Mucosa of descending colon (tissue), 3 donors: Measurements from ENCODE around the gene SHB. TPM values are rescaled to one million over a fixed set of nuclear protein-coding genes. Genes with fewer than 3 reads are reported as not detected.

Experiments
- ATAC-seq: fragments of 200-7000 bp; cut with Tn5 transposase; one replicate; pipeline ENCODE4 v1.9.1; 2020; ENCODE audit warnings: mild to moderate bottlenecking, moderate library complexity
- DNase-seq, 3 donors: peaks; one replicate each; pipeline ENCODE4 v3.0.0-alpha.2; 2020
- H3K36me3 ChIP-seq: fragments of 200-600 bp; one replicate; pipeline ENCODE4 v1.8.0; 2021; ENCODE audit warnings: low read depth, mild to moderate bottlenecking
- H3K4me1 ChIP-seq: fragments of 200-600 bp; one replicate; pipeline ENCODE4 v1.8.0; 2021; ENCODE audit warnings: low read depth, mild to moderate bottlenecking
- H3K4me3 ChIP-seq: fragments of 200-600 bp; one replicate; pipeline ENCODE4 v1.8.0; 2021; ENCODE audit warnings: mild to moderate bottlenecking
- H3K9me3 ChIP-seq: fragments of 200-600 bp; one replicate; pipeline ENCODE4 v1.8.0; 2021; ENCODE audit warnings: mild to moderate bottlenecking
- CTCF ChIP-seq: fragments of 200-600 bp; IDR thresholded peaks from one replicate; pipeline ENCODE4 v1.8.0; 2022; ENCODE audit warnings: antibody characterized with exemption, mild to moderate bottlenecking
- intact Hi-C, 2 donors: fragments of 100-400 bp; cut with DNase I in 1 of 2; cut with micrococcal nuclease in 1 of 2; formaldehyde crosslinking; loops; one replicate each; pipeline versions ENCODE4 v1.11.0 to v1.11.1; 2022; cut with DNase I, micrococcal nuclease
- long read RNA-seq, 2 donors: library from polyadenylated mRNA; unstranded; transcript quantifications; one replicate each; pipeline ENCODE4 v2.0.0, GENCODE V29; 2019 to 2021
- total RNA-seq, 3 donors: library from RNA; stranded (reverse); fragmentation: NEBNext Ultra II Directional in 2 of 3; extraction: Animal tissue kit (Norgen Biotek cat#: 25700) in 2 of 3; gene quantifications; one replicate each; pipeline versions ENCODE4 v1.2.1 to v1.2.4, GENCODE V29; 2021 to 2023
- donor health status: DM: no; HTN: no; CAD: no; lungs with moderate emphysema.
- donor health status: DM: no; HTN: no; CAD: no.
- donor health status: DM: no; HTN: yes; CAD: no.

Gene SHB
- total RNA-seq = 10 to 100 TPM; 20.3 to 23.9 (median 20.6) TPM
- long read RNA-seq, donor 1, transcript SHB-201 (6 exons, 2,783 nt) = major isoform, 25 of 32 reads
- long read RNA-seq, donor 1, partial matches to known transcripts = 1 of 32 reads
- long read RNA-seq, donor 1, other reads (novel, unspliced or antisense) = 6 of 32 reads
- long read RNA-seq, donor 2, partial matches to known transcripts = 1 of 2 reads
- long read RNA-seq, donor 2, other reads (novel, unspliced or antisense) = 1 of 2 reads

- Histone ChIP-seq H3K4me1 (peaks cover 42% of the 10 kb centered on the region), H3K4me3 (peak within 1 kb of the TSS; percentile 78), H3K36me3 (no peaks in the 10 kb centered on the region), H3K9me3 (no peaks in the 10 kb centered on the region)
- TF ChIP-seq CTCF = peak; percentile 34
- intact Hi-C loops = loop anchor here (5.0 to 10.0 kb wide), 2 partner anchors 102 to 144 kb away; no protein-coding TSS in a partner anchor
- peak; percentile 76 for ATAC-seq
- peak; percentile 89 to 92 (median 89) for DNase-seq
These were observed at the start of gene SHB for GRCh38 chr9:38068701-38069628. TSS of gene SHB (minus strand) at chr9:38069227. CDS start at chr9:38068645, 582 bp downstream.

GRCh38 chr9:38117651-38118050 is 48.6 kb upstream of the SHB start:
- H3K4me1 ChIP-seq = no peaks in the 10 kb centered on the region
- no peak for DNase-seq
- intact Hi-C loops = no loop called here
- ATAC-seq = no peak
- TF ChIP-seq CTCF = no peak
- no peak overlapping the region for H3K4me3 ChIP-seq
- no peaks in the 10 kb centered on the region for H3K36me3 ChIP-seq
- H3K9me3 ChIP-seq = no peaks in the 10 kb centered on the region

GRCh38 chr9:38114905-38115304 is 45.9 kb upstream of the SHB start:
- Histone ChIP-seq H3K4me1 (no peaks in the 10 kb centered on the region), H3K9me3 (no peaks in the 10 kb centered on the region), H3K36me3 (no peaks in the 10 kb centered on the region), H3K4me3 (no peak overlapping the region)
- ATAC-seq = no peak
- no peak for DNase-seq
- no peak for TF ChIP-seq CTCF
- intact Hi-C loops = no loop called here

GRCh38 chr9:38112456-38112855 is 43.4 kb upstream of the SHB start:
- ATAC-seq (no peak), DNase-seq (no peak)
- no peak for TF ChIP-seq CTCF
- intact Hi-C loops = no loop called here
- no peaks in the 10 kb centered on the region for H3K4me1 ChIP-seq
- H3K36me3 ChIP-seq = no peaks in the 10 kb centered on the region
- H3K9me3 ChIP-seq = no peaks in the 10 kb centered on the region
- H3K4me3 ChIP-seq = no peak overlapping the region

GRCh38 chr9:38112049-38112448 is 43.0 kb upstream of the SHB start:
- no peaks in the 10 kb centered on the region for H3K36me3 ChIP-seq
- no peak overlapping the region for H3K4me3 ChIP-seq
- no peak for TF ChIP-seq CTCF
- no peaks in the 10 kb centered on the region for H3K4me1 ChIP-seq
- ATAC-seq (no peak), DNase-seq (no peak)
- no peaks in the 10 kb centered on the region for H3K9me3 ChIP-seq
- intact Hi-C loops = no loop called here
